AG04450 (cell line): ENCODE data around the gene GRID1. TPM values are rescaled to one million over a fixed set of nuclear protein-coding genes. Genes with fewer than 3 reads are reported as not detected.

ENCODE experiments used
- CTCF ChIA-PET: fragments of 300-600, 350-600 bp; formaldehyde crosslinking; extraction: SDS; loops from one replicate; lab custom pipeline; 2022; ENCODE audit warnings: antibody characterized with exemption, inconsistent platforms; lab: Charles Lee
- POLR2A ChIA-PET: fragments of 350-600 bp; formaldehyde crosslinking; extraction: SDS; loops from one replicate; lab custom pipeline; 2021; ENCODE audit warnings: antibody characterized with exemption, inconsistent platforms; lab: Yijun Ruan, JAX
- DNase-seq: peaks from one replicate; pipeline ENCODE4 v3.0.0-alpha.2; 2011; ENCODE audit warnings: low read depth, low spot score
- H3K27ac ChIP-seq: one replicate; pipeline ENCODE4 v1.5.1; 2012; ENCODE audit warnings: low read depth, low read length, control low read depth
- H3K27me3 ChIP-seq: one replicate; pipeline ENCODE4 v1.6.0; 2012; ENCODE audit warnings: low read length; ENCODE audit not compliant: control insufficient read depth, insufficient read depth
- H3K4me3 ChIP-seq: 2 replicates; pipeline ENCODE4 v1.5.1; 2011; ENCODE audit warnings: mild to moderate bottlenecking, low read depth, low read length, control low read depth
- H3K9me3 ChIP-seq: 2 replicates; pipeline ENCODE4 v1.5.1; 2012; ENCODE audit warnings: low read length; ENCODE audit not compliant: control insufficient read depth, insufficient read depth
- polyA plus RNA-seq: library from polyadenylated mRNA; depleted of rRNA; stranded (reverse); fragments of >200 nt; gene quantifications from 2 replicates; pipeline ENCODE4 v1.2.3, GENCODE V29; 2011
- TF ChIP-seq, protein P1 (sequence below): IDR thresholded peaks from 2 replicates; pipeline ENCODE4 v1.5.1; 2011; ENCODE audit warnings: low read depth, low read length, control low read depth, inconsistent platforms

GRID1 gene
- polyA plus RNA-seq, 1 experiment = not detected

GRCh38 chr10:85578860-85579259 is 787.7 kb downstream of the GRID1 start:
- H3K27ac ChIP-seq = no peak overlapping the region
- ChIA-PET CTCF (no interaction called here), POLR2A (no interaction called here)
- H3K4me3 ChIP-seq = no peak overlapping the region
- no peaks in the 10 kb centered on the region for H3K27me3 ChIP-seq
- H3K9me3 ChIP-seq = peaks cover 18% of the 10 kb centered on the region
- DNase-seq = no peak
- TF ChIP-seq, protein P1, sequence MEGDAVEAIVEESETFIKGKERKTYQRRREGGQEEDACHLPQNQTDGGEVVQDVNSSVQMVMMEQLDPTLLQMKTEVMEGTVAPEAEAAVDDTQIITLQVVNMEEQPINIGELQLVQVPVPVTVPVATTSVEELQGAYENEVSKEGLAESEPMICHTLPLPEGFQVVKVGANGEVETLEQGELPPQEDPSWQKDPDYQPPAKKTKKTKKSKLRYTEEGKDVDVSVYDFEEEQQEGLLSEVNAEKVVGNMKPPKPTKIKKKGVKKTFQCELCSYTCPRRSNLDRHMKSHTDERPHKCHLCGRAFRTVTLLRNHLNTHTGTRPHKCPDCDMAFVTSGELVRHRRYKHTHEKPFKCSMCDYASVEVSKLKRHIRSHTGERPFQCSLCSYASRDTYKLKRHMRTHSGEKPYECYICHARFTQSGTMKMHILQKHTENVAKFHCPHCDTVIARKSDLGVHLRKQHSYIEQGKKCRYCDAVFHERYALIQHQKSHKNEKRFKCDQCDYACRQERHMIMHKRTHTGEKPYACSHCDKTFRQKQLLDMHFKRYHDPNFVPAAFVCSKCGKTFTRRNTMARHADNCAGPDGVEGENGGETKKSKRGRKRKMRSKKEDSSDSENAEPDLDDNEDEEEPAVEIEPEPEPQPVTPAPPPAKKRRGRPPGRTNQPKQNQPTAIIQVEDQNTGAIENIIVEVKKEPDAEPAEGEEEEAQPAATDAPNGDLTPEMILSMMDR = no peak

DNA sequence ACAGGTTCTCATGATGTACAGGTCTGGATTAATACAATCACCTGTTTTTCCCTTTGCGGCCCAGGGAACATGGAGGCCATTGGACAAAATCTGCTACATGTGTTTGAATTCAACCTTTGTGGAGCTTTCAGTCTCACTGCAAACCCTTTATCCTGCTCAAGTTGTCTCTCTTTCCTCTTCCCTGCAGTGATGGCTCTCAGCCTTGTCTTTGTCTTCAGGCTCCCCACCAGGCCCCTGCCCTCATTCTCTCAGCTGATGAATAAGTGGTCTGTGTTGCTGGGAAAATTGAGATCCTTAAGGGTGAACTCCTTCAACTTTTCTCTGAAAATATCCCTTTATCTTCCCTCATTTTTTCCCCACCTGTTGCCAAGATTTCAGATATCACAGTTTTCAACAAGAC is 791.2 kb downstream of the GRID1 start:
- Histone ChIP-seq H3K4me3 (no peak overlapping the region), H3K27ac (no peak overlapping the region), H3K9me3 (peaks cover 16% of the 10 kb centered on the region; the same call in 1 of the 2 replicates), H3K27me3 (no peaks in the 10 kb centered on the region)
- DNase-seq = no peak
- ChIA-PET CTCF (no interaction called here), POLR2A (no interaction called here)
- TF ChIP-seq, protein P1 = no peak

DNA sequence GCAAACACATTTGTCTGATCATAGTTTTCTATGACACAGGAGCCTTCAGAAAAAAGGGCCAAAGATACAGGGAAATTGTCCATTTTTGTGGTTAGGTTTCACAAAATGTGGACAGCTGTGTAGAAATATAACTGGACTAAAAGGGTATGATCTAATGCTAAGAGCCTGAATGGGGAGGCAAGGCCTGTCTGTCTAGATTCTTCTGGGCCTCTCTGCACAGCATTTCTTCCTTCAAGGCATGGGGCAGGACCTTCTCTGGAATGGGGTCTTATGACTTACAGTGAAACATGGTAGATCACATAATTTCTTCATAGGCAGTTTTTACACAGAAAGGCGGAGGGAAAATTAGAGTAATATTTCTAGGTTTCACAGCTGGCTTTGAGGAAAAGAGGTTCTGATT is 795.7 kb downstream of the GRID1 start:
- DNase-seq = no peak

GRCh38 chr10:85565381-85565780 is 801.2 kb downstream of the GRID1 start:
- no peak overlapping the region for H3K27ac ChIP-seq
- ChIA-PET POLR2A (no interaction called here), CTCF (no interaction called here)
- H3K9me3 ChIP-seq = peaks cover 4% of the 10 kb centered on the region; the same call in 1 of the 2 replicates
- H3K4me3 ChIP-seq = no peak overlapping the region
- H3K27me3 ChIP-seq = no peaks in the 10 kb centered on the region
- TF ChIP-seq, protein P1 = no peak
- DNase-seq = no peak

More for the DNA sequence above, 795.7 kb downstream of the GRID1 start:
- Histone ChIP-seq H3K27ac (no peak overlapping the region), H3K4me3 (no peak overlapping the region), H3K27me3 (no peaks in the 10 kb centered on the region), H3K9me3 (peaks cover 12% of the 10 kb centered on the region; the same call in 1 of the 2 replicates)
- ChIA-PET CTCF (no interaction called here), POLR2A (no interaction called here)
- TF ChIP-seq, protein P1 = no peak

DNA sequence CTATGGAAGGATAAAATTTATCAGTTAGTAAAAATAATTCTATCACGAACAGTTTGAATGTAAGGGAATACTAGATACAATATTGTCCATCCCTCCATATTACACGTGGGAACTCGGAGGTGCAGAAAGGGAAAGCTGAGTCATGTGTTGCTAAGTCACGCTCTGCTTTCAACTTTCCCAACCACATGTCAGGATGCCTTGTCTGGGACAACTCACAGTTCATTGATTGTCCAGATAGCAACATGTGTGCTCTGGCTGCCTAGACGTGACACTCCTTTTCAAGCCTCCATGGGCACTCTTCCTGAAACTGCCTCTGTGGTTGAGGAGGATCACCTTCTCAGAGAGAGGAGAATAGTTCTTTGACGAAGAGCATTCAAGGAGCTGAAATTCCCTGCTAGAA is 808.1 kb downstream of the GRID1 start:
- no peak overlapping the region for H3K4me3 ChIP-seq
- TF ChIP-seq, protein P1 = no peak
- no peak overlapping the region for H3K27ac ChIP-seq
- DNase-seq = no peak
- CTCF ChIA-PET = no interaction called here
- POLR2A ChIA-PET = no interaction called here
- no peaks in the 10 kb centered on the region for H3K27me3 ChIP-seq
- no peaks in the 10 kb centered on the region for H3K9me3 ChIP-seq
